HEK293 (cell line): Measurements from ENCODE around the gene RAMP3.

Source experiments
- CTCF ChIA-PET: fragments of 350-600 bp; formaldehyde crosslinking; extraction: SDS; loops from one replicate; lab custom pipeline; 2021; ENCODE audit warnings: antibody characterized with exemption; lab: Yijun Ruan, JAX
- POLR2A ChIA-PET: fragments of 300-600 bp; formaldehyde crosslinking; extraction: SDS; loops from one replicate; lab custom pipeline; 2020; ENCODE audit warnings: antibody characterized with exemption, inconsistent platforms; lab: Yijun Ruan, JAX
- H3K27ac ChIP-seq: fragments of 200-500 bp; sonication (Bioruptor generic); 2 replicates; pipeline ENCODE4 v1.5.1; 2014; ENCODE audit warnings: low read depth, low read length, control low read depth, inconsistent platforms; ENCODE audit errors: extremely low read depth
- H3K36me3 ChIP-seq, 2 experiments: fragments of 200-500 bp in 1 of 2; sonication (Bioruptor generic) in 1 of 2; 1 replicate in 1 of 2; 2 replicates in 1 of 2; pipeline ENCODE4 v1.5.1; 2014 to 2017; ENCODE audit warnings: inconsistent platforms in 2 of 2, low read length in 2 of 2; ENCODE audit not compliant: control insufficient read depth in 2 of 2, insufficient read depth in 1 of 2
- H3K4me1 ChIP-seq: fragments of 200-500 bp; sonication (Bioruptor generic); 2 replicates; pipeline ENCODE4 v1.5.1; 2014; ENCODE audit warnings: mild to moderate bottlenecking, low read length, inconsistent platforms; ENCODE audit not compliant: control insufficient read depth, insufficient read depth
- H3K4me3 ChIP-seq: 2 replicates; pipeline ENCODE4 v1.5.1; 2011; ENCODE audit warnings: low read depth, mild to moderate bottlenecking, control low read depth, low read length, moderate library complexity
- H3K9me3 ChIP-seq: fragments of 200-500 bp; sonication (Bioruptor generic); 2 replicates; pipeline ENCODE4 v1.5.1; 2014; ENCODE audit warnings: low read depth, low read length, inconsistent platforms; ENCODE audit not compliant: control insufficient read depth, insufficient read depth
- CTCF ChIP-seq: fragments of 450-650 bp; formaldehyde crosslinking; IDR thresholded peaks from 2 replicates; pipeline ENCODE4 v1.5.1; 2016; ENCODE audit warnings: missing biosample characterization, missing genetic modification characterization
- IKZF3 ChIP-seq: fragments of 450-650 bp; IDR thresholded peaks from 2 replicates; pipeline ENCODE4 v1.5.0; 2018; ENCODE audit warnings: missing biosample characterization, mild to moderate bottlenecking, missing genetic modification characterization, moderate library complexity
- RBAK ChIP-seq: fragments of 450-650 bp; formaldehyde crosslinking; IDR thresholded peaks from 2 replicates; pipeline ENCODE4 v1.5.1; 2016; ENCODE audit warnings: missing biosample characterization, missing genetic modification characterization
- SP7 ChIP-seq: fragments of 450-650 bp; formaldehyde crosslinking; IDR thresholded peaks from 2 replicates; pipeline ENCODE4 v1.5.1; 2016; ENCODE audit warnings: missing biosample characterization, missing genetic modification characterization
- ZFP37 ChIP-seq: fragments of 450-650 bp; formaldehyde crosslinking; IDR thresholded peaks from 2 replicates; pipeline ENCODE4 v1.5.1; 2016; ENCODE audit warnings: missing biosample characterization, missing genetic modification characterization
- ZFP41 ChIP-seq: fragments of 450-650 bp; formaldehyde crosslinking; IDR thresholded peaks from 2 replicates; pipeline ENCODE4 v1.5.1; 2016; ENCODE audit warnings: missing biosample characterization, missing genetic modification characterization, borderline replicate concordance
- ZNF211 ChIP-seq: fragments of 450-650 bp; formaldehyde crosslinking; IDR thresholded peaks from 2 replicates; pipeline ENCODE4 v1.5.1; 2016; ENCODE audit warnings: low read depth, missing biosample characterization, missing genetic modification characterization
- ZNF214 ChIP-seq: fragments of 450-650 bp; formaldehyde crosslinking; IDR thresholded peaks from 2 replicates; pipeline ENCODE4 v1.5.1; 2017; ENCODE audit warnings: missing biosample characterization, mild to moderate bottlenecking, missing genetic modification characterization, borderline replicate concordance
- ZNF239 ChIP-seq: fragments of 450-650 bp; formaldehyde crosslinking; IDR thresholded peaks from 2 replicates; pipeline ENCODE4 v1.5.1; 2016; ENCODE audit warnings: missing biosample characterization, missing genetic modification characterization
- ZNF350 ChIP-seq: fragments of 450-650 bp; formaldehyde crosslinking; IDR thresholded peaks from 2 replicates; pipeline ENCODE4 v1.5.0; 2017; ENCODE audit warnings: missing biosample characterization, mild to moderate bottlenecking, missing genetic modification characterization
- ZNF518A ChIP-seq: fragments of 450-650 bp; formaldehyde crosslinking; conservative IDR thresholded peaks from 2 replicates; pipeline ENCODE4 v1.5.1; 2016; ENCODE audit warnings: low read depth, missing biosample characterization, missing genetic modification characterization
- ZNF560 ChIP-seq: fragments of 450-650 bp; formaldehyde crosslinking; IDR thresholded peaks from 2 replicates; pipeline ENCODE4 v1.5.1; 2017; ENCODE audit warnings: missing biosample characterization, missing genetic modification characterization, borderline replicate concordance
- ZNF791 ChIP-seq: fragments of 450-650 bp; formaldehyde crosslinking; IDR thresholded peaks from 2 replicates; pipeline ENCODE4 v1.5.1; 2016; ENCODE audit warnings: missing biosample characterization, missing genetic modification characterization
- TF ChIP-seq, protein P1 (sequence below): fragments of 450-650 bp; formaldehyde crosslinking; IDR thresholded peaks from 2 replicates; pipeline ENCODE4 v1.5.1; 2016; ENCODE audit warnings: missing biosample characterization, missing genetic modification characterization
- TF ChIP-seq, protein P2 (sequence below): fragments of 450-650 bp; formaldehyde crosslinking; IDR thresholded peaks from 2 replicates; pipeline ENCODE4 v1.5.1; 2016; ENCODE audit warnings: missing biosample characterization, missing genetic modification characterization, borderline replicate concordance

Gene RAMP3

GRCh38 chr7:45108863-45109262 is 48.7 kb upstream of the RAMP3 start:
- CTCF ChIA-PET: interaction anchor here (2.0 kb wide), 1 partner anchor 27 kb away, joined by 6 read pairs; no protein-coding TSS in a partner anchor
- POLR2A ChIA-PET: no interaction called here
- no peak for TF ChIP-seq ZFP41 (tag by site-specific recombination)
- no peaks in the 10 kb centered on the region for H3K9me3 ChIP-seq
- H3K4me3 ChIP-seq: no peak overlapping the region
- peaks cover 10 to 56% of the 10 kb centered on the region in 2 experiments for H3K36me3 ChIP-seq
- no peaks in the 10 kb centered on the region for H3K4me1 ChIP-seq
- no peak overlapping the region for H3K27ac ChIP-seq

- no peaks in the 10 kb centered on the region for H3K9me3 ChIP-seq
- peak within 1 kb of the TSS; percentile 65 for H3K4me3 ChIP-seq
- H3K27ac ChIP-seq: peak within 1 kb of the TSS; percentile 87
- no peaks in the 10 kb centered on the region for H3K4me1 ChIP-seq
- H3K36me3 ChIP-seq: peaks cover 8 to 29% of the 10 kb centered on the region in 2 experiments
- ChIA-PET CTCF (interaction anchor here (0.5 to 1.5 kb wide), 6 partner anchors 26 to 406 kb away, joined by 3 to 5 read pairs (median 3); no protein-coding TSS in a partner anchor), POLR2A (interaction anchor here (0.6 to 1.4 kb wide), 16 partner anchors 11 to 263 kb away, joined by 3 to 13 read pairs (median 4); partner anchors contain the start of genes CCM2 and H2AZ2)
- TF ChIP-seq ZNF211 (tag by site-specific recombination) (no peak), ZNF239 (no peak), ZNF214 (tag by site-specific recombination) (no peak), ZNF518A (peak; percentile 79), ZFP37 (no peak), RBAK (tag by site-specific recombination) (no peak), ZNF791 (tag by site-specific recombination) (no peak), ZNF560 (no peak), CTCF (tag by site-specific recombination) (peak; percentile 30), ZNF350 (tag by site-specific recombination) (no peak), SP7 (tag by site-specific recombination) (peak; percentile 79), IKZF3 (tag by site-specific recombination) (peak; percentile 44; the same call in 1 of the 2 replicates)
- TF ChIP-seq, protein P1, sequence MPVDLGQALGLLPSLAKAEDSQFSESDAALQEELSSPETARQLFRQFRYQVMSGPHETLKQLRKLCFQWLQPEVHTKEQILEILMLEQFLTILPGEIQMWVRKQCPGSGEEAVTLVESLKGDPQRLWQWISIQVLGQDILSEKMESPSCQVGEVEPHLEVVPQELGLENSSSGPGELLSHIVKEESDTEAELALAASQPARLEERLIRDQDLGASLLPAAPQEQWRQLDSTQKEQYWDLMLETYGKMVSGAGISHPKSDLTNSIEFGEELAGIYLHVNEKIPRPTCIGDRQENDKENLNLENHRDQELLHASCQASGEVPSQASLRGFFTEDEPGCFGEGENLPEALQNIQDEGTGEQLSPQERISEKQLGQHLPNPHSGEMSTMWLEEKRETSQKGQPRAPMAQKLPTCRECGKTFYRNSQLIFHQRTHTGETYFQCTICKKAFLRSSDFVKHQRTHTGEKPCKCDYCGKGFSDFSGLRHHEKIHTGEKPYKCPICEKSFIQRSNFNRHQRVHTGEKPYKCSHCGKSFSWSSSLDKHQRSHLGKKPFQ (tag by site-specific recombination): no peak
- TF ChIP-seq, protein P2, sequence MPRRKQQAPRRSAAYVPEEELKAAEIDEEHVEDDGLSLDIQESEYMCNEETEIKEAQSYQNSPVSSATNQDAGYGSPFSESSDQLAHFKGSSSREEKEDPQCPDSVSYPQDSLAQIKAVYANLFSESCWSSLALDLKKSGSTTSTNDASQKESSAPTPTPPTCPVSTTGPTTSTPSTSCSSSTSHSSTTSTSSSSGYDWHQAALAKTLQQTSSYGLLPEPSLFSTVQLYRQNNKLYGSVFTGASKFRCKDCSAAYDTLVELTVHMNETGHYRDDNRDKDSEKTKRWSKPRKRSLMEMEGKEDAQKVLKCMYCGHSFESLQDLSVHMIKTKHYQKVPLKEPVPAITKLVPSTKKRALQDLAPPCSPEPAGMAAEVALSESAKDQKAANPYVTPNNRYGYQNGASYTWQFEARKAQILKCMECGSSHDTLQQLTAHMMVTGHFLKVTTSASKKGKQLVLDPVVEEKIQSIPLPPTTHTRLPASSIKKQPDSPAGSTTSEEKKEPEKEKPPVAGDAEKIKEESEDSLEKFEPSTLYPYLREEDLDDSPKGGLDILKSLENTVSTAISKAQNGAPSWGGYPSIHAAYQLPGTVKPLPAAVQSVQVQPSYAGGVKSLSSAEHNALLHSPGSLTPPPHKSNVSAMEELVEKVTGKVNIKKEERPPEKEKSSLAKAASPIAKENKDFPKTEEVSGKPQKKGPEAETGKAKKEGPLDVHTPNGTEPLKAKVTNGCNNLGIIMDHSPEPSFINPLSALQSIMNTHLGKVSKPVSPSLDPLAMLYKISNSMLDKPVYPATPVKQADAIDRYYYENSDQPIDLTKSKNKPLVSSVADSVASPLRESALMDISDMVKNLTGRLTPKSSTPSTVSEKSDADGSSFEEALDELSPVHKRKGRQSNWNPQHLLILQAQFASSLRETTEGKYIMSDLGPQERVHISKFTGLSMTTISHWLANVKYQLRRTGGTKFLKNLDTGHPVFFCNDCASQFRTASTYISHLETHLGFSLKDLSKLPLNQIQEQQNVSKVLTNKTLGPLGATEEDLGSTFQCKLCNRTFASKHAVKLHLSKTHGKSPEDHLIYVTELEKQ (tag by site-specific recombination): no peak
Measured at GRCh38 chr7:45111298-45112223, 46.0 kb upstream of the RAMP3 start, which contains the start of gene TBRG4. TSS of gene TBRG4 (minus strand) at chr7:45111697. CDS start at chr7:45109237, 2,460 bp downstream.
